IMR-90 (cell line): ENCODE measurements around the gene CHCHD2.

ENCODE experiments used
- BHLHE40 ChIP-seq: fragments of 150-350 bp; IDR thresholded peaks from 2 replicates; pipeline ENCODE4 v1.6.1; 2016; ENCODE audit warnings: mild to moderate bottlenecking, low read depth, low read length
- CTCF ChIP-seq: conservative IDR thresholded peaks from 2 replicates; pipeline ENCODE4 v1.5.1; 2012; ENCODE audit warnings: mild to moderate bottlenecking, low read depth, low read length, improper control_type of control experiment
- FOS ChIP-seq: fragments of 150-350 bp; IDR thresholded peaks from 2 replicates; pipeline ENCODE4 v1.6.1; 2016; ENCODE audit warnings: low read depth, low read length
- MAZ ChIP-seq: IDR thresholded peaks from 2 replicates; pipeline ENCODE4 v1.6.1; 2012; ENCODE audit warnings: low read depth, mild to moderate bottlenecking, low read length, improper control_type of control experiment, moderate library complexity, borderline replicate concordance
- POLR2A ChIP-seq: IDR thresholded peaks from 2 replicates; pipeline ENCODE4 v1.6.1; 2012; ENCODE audit warnings: mild to moderate bottlenecking, low read depth, low read length
- RCOR1 ChIP-seq: IDR thresholded peaks from 2 replicates; pipeline ENCODE4 v1.6.1; 2012; ENCODE audit warnings: mild to moderate bottlenecking, low read length, improper control_type of control experiment; ENCODE audit not compliant: insufficient replicate concordance
- TF ChIP-seq, protein P1 (sequence below): fragments of 150-350 bp; IDR thresholded peaks from 2 replicates; pipeline ENCODE4 v1.6.1; 2016; ENCODE audit warnings: low read depth, mild to moderate bottlenecking, low read length, moderate library complexity, borderline replicate concordance
- TF ChIP-seq, protein P2 (sequence below): fragments of 150-350 bp; IDR thresholded peaks from 2 replicates; pipeline ENCODE4 v1.6.1; 2017; ENCODE audit warnings: mild to moderate bottlenecking, antibody characterized with exemption, low read length, low read depth

GRCh38 chr7:56107954-56108258 is 1.6 kb upstream of the CHCHD2 start:
- TF ChIP-seq CTCF (no peak), FOS (no peak), MAZ (no peak), BHLHE40 (no peak), RCOR1 (no peak), POLR2A (no peak)
- TF ChIP-seq, protein P1, sequence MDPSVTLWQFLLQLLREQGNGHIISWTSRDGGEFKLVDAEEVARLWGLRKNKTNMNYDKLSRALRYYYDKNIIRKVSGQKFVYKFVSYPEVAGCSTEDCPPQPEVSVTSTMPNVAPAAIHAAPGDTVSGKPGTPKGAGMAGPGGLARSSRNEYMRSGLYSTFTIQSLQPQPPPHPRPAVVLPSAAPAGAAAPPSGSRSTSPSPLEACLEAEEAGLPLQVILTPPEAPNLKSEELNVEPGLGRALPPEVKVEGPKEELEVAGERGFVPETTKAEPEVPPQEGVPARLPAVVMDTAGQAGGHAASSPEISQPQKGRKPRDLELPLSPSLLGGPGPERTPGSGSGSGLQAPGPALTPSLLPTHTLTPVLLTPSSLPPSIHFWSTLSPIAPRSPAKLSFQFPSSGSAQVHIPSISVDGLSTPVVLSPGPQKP: no peak
- TF ChIP-seq, protein P2, sequence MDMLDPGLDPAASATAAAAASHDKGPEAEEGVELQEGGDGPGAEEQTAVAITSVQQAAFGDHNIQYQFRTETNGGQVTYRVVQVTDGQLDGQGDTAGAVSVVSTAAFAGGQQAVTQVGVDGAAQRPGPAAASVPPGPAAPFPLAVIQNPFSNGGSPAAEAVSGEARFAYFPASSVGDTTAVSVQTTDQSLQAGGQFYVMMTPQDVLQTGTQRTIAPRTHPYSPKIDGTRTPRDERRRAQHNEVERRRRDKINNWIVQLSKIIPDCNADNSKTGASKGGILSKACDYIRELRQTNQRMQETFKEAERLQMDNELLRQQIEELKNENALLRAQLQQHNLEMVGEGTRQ: no peak
